ENCODE data around the gene COLEC12.
"Not testable (repeated sequence)": the region's sequence is repeated elsewhere in the genome, so short reads cannot be mapped to it uniquely, and the experiment has no call there.

COLEC12 gene

DNA sequence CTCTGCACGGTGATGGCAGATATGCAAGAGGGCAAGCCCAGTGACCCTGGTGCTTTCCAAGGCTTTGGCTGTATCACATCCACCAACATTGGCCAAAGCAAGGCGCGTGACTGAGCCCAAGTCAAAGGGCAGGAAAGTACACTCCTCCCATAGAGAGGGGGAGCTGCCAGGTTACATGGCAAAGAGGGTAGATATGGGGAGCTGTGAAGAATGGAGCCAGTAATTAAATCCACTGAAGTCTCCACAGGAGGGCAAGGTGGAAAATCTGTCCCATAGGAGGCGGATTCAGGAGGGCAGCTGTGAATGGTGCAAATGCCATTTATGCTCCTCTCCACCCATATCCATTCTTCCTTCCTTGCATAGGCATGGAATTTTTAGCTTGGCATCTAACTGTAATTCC is 188.1 kb downstream of the COLEC12 start:
- no peak for DNase-seq

DNA sequence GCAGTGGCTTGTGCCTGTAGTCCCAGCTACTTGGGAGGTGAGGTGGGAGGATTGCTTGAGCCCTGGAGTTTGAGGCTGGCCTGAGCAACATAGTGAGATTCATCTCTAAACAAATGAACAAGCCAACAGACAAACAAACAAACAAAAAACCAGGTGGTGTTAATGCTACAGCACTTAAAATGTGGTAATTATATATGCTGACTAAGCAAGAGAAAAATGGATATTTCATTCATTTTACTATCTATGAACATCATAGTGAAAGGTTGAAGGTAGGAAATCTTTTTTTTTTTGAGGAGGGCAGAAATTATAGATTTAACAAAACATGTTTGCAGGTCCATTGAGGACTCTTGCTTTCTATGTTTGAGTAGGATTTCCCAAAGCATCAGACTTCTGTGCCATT is 190.5 kb downstream of the COLEC12 start:
- DNase-seq, result no peak

DNA sequence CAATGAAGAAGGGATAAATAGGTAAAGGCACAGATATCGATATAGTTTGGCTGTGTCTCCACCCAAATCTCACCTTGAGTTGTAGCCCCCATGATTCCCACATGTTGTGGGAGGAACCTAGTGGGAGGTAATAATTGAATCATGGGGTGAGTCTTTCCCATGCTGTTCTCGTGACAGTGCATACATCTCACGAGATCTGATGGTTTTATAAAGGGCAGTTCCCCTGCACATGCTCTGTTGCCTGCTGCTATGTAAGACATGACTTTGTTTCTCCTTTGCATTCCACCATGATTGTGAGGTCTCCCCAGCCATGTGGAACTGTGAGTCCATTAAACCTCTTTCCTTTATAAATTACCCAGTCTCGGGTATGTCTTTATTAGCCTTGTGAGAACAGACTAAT is 192.4 kb downstream of the COLEC12 start:
- DNase-seq, result not testable (repeated sequence)

DNA sequence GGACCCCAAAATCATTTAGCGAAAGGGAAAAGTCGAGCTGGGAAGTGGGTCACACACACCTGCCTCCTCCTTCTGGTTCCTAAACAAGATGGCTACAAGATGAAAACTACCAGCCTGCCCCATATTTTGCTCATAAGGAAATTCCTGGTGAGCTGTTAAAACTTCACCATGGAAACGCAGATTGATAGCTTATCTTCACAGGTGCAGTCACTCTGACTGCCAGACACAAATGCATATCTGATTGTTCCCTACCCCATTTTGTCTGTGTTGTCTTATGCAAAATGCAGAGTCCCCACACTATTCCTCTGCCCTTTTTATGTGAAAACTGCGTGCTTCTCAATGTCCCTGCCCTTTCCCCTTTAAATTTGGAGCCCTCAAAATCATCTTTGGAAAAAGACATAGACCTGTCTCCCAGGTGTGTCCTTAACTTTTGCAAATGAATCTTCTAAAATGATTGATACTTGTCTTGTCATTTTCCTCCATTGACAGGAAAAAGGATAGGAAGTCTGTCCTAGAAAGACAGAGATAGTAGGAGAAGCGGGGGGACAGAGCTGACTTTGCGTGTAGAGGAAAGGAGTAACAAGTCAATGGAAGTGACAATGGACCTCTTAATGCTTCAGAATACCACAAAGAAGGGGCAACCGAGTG is 193.8 kb downstream of the COLEC12 start:
- no peak for DNase-seq

DNA sequence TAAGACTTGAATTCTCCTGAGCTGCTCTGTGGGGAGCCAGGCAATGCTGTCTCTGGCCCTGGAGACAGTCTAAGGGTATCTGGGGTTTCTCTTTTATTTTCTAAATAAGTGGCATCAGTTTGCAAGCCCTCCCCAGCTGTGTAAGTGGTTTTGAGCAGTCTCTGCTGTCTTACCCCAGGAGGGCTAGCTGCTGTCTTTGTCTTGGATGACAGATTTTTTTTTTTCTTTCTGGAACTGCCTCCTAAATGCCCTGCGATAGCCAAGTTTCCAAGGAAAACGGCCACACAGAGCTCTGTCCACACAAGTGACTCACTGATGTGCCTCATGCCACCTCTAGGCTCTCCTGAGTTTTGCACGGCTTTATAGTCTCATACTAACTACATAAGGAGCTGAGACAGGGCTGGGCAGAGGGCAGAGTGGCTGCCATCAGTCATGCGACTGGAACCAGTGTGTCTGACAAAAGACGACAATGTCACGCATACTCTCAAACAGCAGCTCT is 195.4 kb downstream of the COLEC12 start:
- no peak for DNase-seq

DNA sequence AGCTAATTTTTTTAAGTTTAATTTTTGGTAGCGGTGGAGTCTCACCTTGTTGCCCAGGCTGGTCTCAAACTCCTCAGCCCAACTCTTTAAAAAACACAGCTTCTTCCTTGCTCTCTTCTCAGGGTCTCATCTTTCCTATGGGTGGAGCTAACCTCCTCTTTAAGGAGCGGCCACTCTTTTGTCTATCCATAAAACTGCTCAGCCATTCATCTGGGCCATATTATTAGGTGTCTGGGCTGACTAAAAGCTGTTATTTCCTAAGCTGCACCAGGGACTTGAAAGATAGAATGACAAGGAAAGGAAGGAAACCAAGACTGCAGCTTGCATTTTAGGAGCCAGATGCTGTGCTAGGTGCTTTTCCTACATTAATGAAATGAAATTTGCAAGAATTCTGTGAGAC is 196.9 kb downstream of the COLEC12 start:
- DNase-seq, result no peak

DNA sequence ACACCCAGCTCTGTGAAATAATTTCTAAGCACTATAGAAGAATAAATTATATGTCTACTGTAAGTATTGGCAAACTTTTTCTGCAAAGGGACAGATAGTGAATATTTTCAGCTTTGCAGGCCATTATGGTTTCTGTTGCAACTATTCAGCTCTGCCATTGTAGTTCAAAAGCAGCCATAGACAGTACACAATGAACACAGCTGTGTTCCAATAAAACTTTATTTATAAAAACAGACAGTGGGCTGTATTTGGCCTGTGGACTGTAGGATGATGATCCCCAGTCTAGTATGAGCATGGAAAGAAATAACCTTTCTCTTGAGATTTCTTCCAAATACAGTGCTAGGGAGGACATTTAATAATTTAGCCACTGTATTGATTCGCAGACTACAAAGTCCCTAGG is 197.5 kb downstream of the COLEC12 start:
- DNase-seq, result no peak

DNA sequence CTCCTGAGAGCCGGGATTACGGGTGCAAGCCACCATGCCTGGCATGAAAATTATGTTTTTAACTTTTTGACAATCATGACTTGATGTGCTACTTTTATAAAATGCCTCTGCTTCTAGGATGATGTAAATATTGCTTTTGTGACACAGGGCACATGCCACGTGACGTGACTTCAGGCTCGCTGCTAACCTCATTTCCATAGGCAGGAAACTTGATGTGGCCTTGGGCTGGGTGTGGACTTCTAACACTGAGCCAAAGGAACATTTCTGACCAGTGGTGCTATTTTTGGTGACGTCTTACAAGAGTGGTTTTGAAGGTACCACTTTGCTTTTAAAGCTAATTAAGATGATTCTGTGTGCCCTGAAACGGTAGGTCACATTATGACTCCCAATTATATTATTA is 198.4 kb downstream of the COLEC12 start:
- no peak for DNase-seq

DNA sequence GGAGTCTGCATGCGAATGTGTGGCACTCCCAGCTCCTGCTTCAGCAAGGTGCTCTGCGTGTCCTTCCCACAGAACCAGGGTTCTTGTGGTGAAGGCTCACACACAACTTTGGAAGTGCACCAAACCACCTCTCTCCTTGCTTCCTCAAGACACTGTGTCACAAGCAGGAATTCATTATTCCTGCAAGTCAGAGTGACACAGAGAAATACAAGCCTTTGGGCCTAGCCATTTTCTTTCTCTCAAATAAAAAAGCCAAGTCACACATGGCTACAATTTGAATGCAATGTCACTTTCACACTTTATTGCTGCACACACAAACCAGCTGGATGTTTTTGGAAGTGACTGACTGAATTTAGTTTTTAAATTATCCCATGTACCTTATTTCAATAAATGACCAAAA is 202.6 kb downstream of the COLEC12 start:
- no peak for DNase-seq

DNA sequence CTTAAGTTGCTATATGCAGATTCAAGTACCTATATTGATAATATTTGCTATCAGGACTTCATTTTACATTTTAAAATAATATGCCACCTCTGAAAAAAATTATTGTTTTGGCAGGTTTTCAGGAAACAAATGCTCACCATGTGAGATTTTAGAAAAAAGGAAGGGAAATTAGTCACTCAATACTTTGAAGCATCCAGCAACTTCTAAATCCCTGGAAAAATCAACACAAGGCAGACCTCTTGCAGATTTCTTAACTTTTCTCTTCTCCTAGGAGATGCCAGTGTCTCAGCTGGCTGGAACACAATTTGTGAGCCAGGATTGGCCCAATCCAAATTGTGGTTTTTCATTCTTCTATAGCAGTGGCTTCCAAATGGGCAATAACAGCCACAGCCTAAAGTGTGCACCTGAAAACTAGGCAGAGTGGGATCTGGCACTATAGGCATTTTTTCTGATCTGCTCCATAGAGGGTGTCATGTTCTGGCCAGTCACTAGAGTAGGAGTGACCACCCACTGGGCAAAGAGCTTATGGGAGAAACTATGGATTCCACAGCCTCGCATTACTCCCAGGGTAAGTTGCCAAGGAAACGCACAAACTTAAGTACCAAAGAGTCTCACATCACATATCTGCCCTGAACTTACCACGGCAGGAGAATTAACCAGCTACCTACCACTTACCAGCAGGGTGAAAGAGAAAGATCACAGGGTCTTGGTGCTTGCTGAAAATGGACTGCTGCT is 204.6 kb downstream of the COLEC12 start:
- DNase-seq, result no peak

DNA sequence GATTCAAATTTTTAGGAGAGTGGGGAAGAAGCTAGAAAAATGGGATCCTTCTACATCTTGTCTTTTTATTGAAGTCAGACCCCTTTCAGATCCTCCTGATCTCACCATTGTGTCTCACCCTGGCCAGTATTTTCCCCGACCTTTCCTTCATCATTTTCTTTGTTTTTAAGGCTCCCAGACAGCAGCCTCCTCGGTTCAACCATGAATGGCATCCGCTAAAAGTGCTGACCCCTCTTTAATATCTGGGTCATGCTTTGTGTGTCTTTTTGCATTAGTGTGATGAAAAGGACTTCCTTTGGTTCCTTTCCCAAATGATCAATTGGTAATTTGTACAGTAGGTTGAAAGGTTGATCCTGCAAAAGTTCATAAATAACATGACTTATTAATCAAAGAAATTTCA is 205.9 kb downstream of the COLEC12 start:
- no peak for DNase-seq

DNA sequence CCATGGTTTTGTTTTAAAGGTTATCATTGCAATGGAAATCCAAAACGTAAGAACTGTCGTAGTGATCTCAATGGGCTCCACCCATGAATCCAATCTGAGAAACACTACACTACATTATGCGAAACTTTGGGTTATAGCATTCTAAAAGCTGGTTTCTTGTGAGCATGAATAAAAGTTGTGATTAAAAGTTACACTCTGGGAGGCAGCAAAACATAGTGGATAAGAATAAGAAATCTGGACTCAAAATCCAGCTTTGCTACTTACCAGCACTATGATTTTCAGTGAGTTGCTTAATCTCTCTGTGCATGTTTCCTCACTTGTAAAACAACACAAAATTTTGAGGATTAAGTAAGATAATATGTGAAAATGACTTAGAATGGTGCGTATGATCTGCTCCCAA is 207.0 kb downstream of the COLEC12 start:
- DNase-seq, result no peak

DNA sequence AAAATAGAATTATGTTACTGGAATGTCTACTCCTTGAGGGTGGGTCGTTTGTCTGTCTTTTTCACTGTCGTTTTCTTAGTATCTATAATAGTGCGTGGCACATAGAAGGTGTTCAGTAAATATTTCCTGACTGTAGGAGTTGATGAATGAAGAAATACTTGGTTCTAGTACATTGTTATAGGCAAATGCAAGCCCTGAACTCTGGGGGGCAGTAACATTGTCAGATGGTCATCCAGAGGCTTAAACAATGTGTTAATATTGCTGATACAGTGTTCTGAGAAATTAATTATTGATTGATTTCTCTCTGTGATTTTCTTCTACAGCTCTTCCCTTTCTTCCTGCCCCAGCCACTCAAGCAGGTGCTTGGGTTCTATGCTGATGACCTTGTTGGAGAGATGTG is 208.2 kb downstream of the COLEC12 start:
- no peak for DNase-seq

DNA sequence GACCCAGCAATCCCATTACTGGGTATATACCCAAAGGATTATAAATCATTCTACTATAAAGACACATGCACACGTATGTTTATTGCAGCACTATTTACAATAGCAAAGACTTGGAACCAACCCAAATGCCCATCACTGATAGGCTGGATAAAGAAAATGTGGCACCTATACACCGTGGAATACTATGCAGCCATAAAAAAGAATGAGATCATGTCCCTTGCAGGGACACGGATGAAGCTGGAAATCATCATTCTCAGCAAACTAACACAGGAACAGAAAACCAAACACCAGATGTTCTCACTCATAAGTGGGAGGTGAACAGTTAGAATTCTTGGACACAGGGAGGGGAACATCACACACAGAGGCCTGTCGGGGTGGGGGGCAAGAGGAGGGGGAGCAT is 210.5 kb downstream of the COLEC12 start:
- not testable (repeated sequence) for DNase-seq

DNA sequence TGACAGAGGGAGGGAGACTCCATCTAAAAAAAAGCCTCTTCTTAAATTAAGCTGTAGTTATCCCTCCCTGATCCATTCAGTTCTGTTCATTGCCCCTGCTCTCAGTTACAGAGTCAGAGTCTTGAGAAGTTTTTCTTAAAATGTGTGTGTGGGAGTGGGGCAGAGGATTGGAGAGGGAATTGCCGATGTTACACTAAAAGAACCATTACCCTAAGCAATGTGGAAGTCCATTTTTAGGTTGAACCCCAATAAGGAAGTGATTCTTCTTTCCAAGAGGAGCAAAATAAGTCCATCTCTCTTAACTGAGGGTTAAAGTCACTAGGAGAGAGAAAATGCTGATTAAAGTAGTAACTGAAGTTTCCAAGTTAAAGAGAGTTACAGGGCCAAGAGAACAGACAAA is 211.5 kb downstream of the COLEC12 start:
- DNase-seq, result no peak

DNA sequence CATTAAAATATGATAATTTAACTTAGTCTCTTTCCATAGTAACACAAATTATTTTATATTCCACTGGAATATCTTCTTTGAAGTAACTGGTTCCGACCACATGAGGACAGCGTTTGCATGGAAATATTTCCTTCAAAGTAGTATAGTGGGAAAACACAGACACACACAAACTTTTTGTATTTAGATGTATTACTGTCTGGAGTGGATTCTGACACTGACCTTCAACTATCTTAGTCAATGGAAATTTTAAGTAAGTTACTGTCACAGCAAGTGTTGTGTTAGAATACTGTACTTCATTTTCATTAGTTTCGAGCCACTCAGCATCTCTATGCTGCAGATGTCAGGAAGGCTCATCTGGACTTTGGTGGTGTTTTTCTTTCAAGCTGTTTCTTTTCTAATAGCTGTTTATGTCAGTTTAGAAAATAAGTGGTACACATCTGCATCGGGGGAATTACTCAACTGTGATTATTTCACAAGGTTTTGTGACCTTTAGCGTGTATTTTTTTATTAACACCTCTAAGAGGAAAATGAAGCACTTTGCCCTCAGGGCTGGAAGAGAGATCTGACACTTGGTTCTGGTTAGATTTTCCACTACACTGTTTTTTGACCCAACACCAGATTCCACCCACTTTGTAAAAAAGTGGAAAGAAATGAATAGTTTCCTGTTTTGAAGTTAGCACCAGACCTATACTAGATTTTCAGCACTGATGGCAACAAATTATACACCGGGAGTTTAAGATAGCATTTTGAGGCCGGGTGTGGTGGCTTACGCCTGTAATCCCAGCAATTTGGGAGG is 213.8 kb downstream of the COLEC12 start:
- no peak for DNase-seq

DNA sequence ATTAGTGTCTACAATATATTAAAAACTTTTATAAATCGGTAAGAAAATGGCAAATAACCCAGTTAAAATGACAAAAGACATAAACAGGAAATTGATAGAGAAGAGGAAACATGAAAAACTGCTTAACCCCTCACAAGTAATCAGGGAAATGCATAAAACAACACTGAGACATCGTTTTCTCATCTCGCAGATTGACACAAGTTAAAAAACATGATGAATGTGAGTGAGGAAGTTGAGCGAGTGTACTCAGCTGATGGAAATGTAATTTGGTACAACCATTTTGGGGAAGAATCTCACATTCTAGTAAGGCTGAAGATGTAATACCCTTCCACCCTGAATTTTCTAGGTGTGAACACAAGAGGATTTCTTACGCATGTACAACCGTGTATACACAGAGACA is 214.7 kb downstream of the COLEC12 start:
- DNase-seq, result no peak

DNA sequence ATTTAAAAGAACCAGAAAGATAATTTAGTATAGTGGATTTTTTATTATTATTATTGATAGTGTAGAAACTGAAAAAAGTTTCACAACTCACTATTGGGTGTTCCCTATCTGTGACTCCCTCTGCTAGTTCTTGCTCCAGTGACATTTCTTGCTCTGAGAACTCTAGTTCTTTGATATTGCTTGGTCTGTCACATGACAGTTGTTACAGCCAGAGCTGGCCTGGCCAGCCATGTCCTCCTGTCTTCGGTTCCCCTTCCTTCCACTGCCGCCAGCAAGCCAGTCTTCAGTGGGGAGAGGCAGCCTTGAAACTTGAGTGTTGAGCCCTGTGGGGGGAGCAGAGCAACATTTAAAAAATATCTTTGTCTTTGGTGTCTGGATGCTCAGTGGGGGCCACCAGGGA is 225.0 kb downstream of the COLEC12 start:
- no peak for DNase-seq

DNA sequence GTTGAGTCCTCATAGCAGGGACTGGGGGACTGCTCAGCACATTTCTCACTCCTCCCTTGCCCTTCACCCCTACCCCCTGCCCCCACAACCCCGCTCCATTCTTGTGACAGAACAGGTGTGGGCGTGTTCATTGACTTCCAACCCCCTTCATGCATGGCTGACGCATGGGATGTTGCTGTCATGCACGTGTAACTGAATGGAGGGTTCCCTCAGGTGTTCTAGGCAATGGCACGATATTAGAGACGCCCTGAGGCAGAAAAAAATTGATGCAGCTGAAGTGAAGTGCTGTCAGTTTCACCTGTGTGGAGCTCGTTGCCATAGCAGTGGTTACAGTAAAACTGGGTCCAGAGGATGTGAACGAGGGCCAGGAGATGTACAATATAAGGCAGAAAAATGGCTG is 226.2 kb downstream of the COLEC12 start:
- no peak for DNase-seq

DNA sequence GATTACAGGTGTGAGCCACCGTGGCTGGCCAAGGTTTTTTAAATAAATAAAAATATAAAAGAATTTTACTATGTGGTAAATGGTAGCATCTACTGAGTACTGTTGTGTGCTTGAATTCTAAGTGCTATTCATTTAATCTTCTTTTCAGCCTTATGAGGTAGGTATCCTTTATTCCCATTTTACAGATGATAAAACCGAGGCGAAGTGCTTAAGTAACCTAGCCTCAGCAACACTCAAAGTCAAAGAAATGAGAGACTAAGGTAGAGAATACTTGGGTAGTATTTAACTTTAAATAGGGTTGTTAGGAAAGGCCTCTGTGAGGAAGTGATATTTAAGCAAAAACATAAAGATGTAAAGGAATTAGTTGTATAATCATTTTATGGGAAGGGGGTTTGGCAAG is 227.0 kb downstream of the COLEC12 start:
- DNase-seq, result no peak

DNA sequence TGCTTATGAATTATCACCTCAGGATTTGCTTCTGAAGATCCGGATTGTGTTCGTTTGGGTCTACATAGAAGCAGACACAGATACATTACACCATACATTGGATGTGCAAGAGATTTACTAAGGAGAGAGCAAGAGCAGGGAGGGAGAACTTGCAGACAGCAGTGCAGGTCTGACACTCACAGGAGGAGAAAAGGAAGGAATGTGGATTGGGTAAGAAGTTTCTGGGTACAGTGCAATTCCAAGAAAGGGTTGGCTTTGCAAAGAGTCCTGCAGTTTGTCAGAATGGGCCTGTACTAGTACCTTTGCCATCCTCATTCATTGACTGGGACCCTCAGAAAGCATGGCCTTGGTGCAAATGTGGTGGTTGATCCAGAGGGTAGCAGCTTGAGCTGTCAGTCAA is 227.9 kb downstream of the COLEC12 start:
- no peak for DNase-seq

DNA sequence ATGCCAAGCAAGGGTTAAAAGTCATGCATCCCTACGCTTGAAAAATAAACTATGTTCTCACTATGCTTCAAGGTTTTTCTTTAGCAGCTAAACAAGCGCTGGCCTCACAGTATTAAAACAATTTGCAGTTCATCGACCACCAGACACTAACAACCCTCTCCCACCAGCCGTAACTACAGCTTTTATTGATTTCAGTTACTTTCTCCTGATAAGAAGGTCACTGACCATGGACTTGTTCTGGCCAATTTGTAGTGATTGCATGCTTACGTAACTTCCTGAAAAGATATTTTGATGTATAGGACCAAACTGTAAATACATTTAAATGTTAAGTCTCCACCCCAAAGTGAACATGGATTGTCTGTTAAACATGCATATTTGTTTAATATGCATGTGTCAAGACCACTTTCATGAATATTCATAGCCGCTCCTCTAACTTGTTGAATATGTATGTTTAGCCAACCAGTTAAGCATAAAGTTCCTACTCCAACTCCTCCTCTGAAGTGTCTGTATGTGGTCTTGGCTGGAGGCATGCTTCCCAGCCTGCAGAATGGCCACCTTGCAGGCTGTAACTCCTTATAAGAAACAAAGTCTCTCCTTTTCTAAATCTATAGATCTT is 230.9 kb downstream of the COLEC12 start:
- DNase-seq, result no peak
